WERI-Rb-1 (cell line): ENCODE measurements around the gene OR11G2.
"Not testable (repeated sequence)": the region's sequence is repeated elsewhere in the genome, so short reads cannot be mapped to it uniquely, and the experiment has no call there.

Experiments
- DNase-seq: peaks from one replicate; pipeline ENCODE4 v3.0.0-alpha.2; 2020
- H3K27ac ChIP-seq: fragments of 250-450 bp; sonication (Bioruptor Pico); 2 replicates; pipeline ENCODE4 v1.5.1; 2020; ENCODE audit warnings: mild to moderate bottlenecking, moderate library complexity
- H3K27me3 ChIP-seq: fragments of 250-450 bp; sonication (Bioruptor Pico); 2 replicates; pipeline ENCODE4 v1.5.1; 2021; ENCODE audit warnings: mild to moderate bottlenecking, low read depth, moderate library complexity; ENCODE audit not compliant: insufficient read depth, severe bottlenecking
- H3K36me3 ChIP-seq: fragments of 250-450 bp; sonication (Bioruptor Pico); 2 replicates; pipeline ENCODE4 v1.5.1; 2020; ENCODE audit warnings: mild to moderate bottlenecking, moderate library complexity
- H3K4me3 ChIP-seq: 2 replicates; pipeline ENCODE4 v1.5.1; 2011; ENCODE audit warnings: low read depth, mild to moderate bottlenecking, control low read depth, low read length
- H3K9me3 ChIP-seq: fragments of 250-450 bp; sonication (Bioruptor Pico); 2 replicates; pipeline ENCODE4 v1.5.1; 2021; ENCODE audit warnings: mild to moderate bottlenecking, moderate library complexity; ENCODE audit not compliant: severe bottlenecking
- TF ChIP-seq, protein P1 (sequence below): IDR thresholded peaks from 2 replicates; pipeline ENCODE4 v1.5.1; 2011; ENCODE audit warnings: low read depth, mild to moderate bottlenecking, control low read depth, inconsistent platforms, low read length

OR11G2 gene

DNA sequence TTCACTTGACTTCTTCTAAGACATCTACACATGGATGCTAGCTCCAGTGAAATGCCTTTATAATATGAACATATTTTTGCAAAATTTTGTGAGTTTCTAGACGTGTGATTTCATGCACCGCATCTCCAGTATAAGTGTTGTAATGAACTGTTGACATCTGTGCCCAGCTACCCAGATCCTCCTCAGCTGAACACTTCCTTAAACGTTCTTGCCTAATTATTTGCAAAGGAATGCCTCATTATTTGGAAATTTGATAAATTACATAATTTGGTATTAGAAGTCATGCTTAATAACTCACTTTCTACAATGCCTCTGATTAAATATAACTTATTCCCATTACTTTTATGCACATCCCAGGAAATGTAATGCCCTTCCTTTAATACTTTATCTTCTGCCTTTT is 14.0 kb downstream of the OR11G2 start:
- TF ChIP-seq, protein P1, sequence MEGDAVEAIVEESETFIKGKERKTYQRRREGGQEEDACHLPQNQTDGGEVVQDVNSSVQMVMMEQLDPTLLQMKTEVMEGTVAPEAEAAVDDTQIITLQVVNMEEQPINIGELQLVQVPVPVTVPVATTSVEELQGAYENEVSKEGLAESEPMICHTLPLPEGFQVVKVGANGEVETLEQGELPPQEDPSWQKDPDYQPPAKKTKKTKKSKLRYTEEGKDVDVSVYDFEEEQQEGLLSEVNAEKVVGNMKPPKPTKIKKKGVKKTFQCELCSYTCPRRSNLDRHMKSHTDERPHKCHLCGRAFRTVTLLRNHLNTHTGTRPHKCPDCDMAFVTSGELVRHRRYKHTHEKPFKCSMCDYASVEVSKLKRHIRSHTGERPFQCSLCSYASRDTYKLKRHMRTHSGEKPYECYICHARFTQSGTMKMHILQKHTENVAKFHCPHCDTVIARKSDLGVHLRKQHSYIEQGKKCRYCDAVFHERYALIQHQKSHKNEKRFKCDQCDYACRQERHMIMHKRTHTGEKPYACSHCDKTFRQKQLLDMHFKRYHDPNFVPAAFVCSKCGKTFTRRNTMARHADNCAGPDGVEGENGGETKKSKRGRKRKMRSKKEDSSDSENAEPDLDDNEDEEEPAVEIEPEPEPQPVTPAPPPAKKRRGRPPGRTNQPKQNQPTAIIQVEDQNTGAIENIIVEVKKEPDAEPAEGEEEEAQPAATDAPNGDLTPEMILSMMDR: no peak
- no peak for DNase-seq
- no peak overlapping the region for H3K4me3 ChIP-seq
- peaks cover 57% of the 10 kb centered on the region for H3K27me3 ChIP-seq
- no peaks in the 10 kb centered on the region for H3K9me3 ChIP-seq
- H3K27ac ChIP-seq: no peak overlapping the region
- H3K36me3 ChIP-seq: no peaks in the 10 kb centered on the region

DNA sequence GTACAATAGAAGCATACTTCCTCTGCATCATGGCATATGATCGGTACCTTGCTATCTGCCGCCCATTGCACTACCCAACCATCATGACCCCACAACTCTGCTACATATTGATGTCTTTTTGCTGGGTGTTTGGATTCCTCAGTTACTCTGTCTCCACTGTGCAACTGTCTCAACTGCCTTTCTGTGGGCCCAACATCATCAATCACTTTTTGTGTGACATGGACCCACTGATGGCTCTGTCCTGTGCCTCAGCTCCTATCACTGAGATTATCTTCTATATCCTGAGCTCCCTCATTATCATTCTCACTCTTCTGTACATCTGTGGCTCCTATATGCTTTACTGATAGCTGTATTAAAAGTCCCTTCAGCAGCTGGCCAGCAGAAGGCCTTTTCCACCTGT is 18.9 kb downstream of the OR11G2 start:
- H3K27ac ChIP-seq: no peak overlapping the region
- peaks cover 43% of the 10 kb centered on the region for H3K27me3 ChIP-seq
- H3K36me3 ChIP-seq: no peaks in the 10 kb centered on the region
- TF ChIP-seq, protein P1: no peak
- no peak for DNase-seq
- no peak overlapping the region for H3K4me3 ChIP-seq
- no peaks in the 10 kb centered on the region for H3K9me3 ChIP-seq

DNA sequence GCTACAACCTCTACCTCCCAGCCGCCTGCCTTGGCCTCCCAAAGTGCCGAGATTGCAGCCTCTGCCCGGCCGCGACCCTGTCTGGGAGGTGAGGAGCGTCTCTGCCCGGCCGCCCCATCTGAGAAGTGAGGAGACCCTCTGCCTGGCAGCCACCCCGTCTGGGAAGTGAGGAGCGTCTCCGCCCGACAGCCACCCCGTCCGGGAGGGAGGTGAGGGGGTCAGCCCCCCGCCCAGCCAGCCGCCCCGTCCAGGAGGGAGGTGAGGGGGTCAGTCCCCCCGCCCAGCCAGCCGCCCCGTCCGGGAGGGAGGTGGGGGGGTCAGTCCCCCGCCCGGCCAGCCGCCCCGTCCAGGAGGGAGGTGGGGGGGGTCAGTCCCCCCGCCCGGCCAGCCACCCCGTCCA is 21.7 kb downstream of the OR11G2 start:
- H3K9me3 ChIP-seq, H3K4me3 ChIP-seq, H3K27ac ChIP-seq, DNase-seq, H3K36me3 ChIP-seq: not testable (repeated sequence)
- H3K27me3 ChIP-seq: peaks cover 43% of the 10 kb centered on the region

- Histone ChIP-seq H3K27ac (no peak overlapping the region), H3K36me3 (no peaks in the 10 kb centered on the region), H3K4me3 (no peak overlapping the region), H3K27me3 (peaks cover 39% of the 10 kb centered on the region), H3K9me3 (no peaks in the 10 kb centered on the region)
- TF ChIP-seq, protein P1: no peak
- DNase-seq: no peak
These were observed 24.5 kb downstream of the OR11G2 start for GRCh38 chr14:20215196-20215595.

- DNase-seq: no peak
- TF ChIP-seq, protein P1: no peak
- Histone ChIP-seq H3K36me3 (no peaks in the 10 kb centered on the region), H3K27ac (no peak overlapping the region), H3K4me3 (no peak overlapping the region), H3K9me3 (no peaks in the 10 kb centered on the region), H3K27me3 (peaks cover 59% of the 10 kb centered on the region)
These were observed 28.3 kb downstream of the OR11G2 start for GRCh38 chr14:20219033-20219432.

DNA sequence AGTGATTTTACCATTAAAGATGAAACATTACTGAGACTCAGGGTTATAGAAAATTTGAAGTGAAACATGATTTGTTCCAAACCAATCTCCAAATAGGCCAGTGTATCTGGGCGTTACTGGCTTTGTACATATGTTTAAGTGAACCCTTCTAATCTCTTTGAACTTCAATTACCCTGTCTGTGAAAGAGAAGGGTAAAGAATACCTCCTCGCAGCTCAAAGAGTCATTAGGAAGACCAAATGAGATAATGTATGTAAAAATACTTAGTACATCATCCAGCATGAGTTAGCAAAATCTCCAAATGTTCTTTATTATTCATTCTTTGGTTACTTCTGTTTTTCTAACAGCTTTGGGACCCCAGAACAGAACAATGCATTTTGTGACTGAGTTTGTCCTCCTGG is 32.7 kb downstream of the OR11G2 start, which contains the start of gene OR11H6:
Gene OR11H6 (plus strand): TSS at position 301 of the 400 bp plus-strand sequence. CDS start 0 bp downstream, at position 301.
- Histone ChIP-seq H3K36me3 (no peaks in the 10 kb centered on the region), H3K27ac (no peak within 1 kb of the TSS), H3K27me3 (peaks cover 58% of the 10 kb centered on the region), H3K9me3 (no peaks in the 10 kb centered on the region), H3K4me3 (no peak within 1 kb of the TSS)
- TF ChIP-seq, protein P1: no peak
- no peak for DNase-seq
